B cell (primary cell): ENCODE results near the gene COQ3. TPM values are rescaled to one million over a fixed set of nuclear protein-coding genes. Genes with fewer than 3 reads are reported as not detected.

ENCODE experiments used
- ATAC-seq: fragments of 200-7000 bp; cut with Tn5 transposase; one replicate; pipeline ENCODE4 v1.10.0; 2021; ENCODE audit warnings: low read depth, mild to moderate bottlenecking, moderate number of reproducible peaks, moderate library complexity
- CTCF ChIA-PET: fragments of 350-600 bp; sonication (Branson Sonifier 250); formaldehyde crosslinking; loops from one replicate; lab custom pipeline; 2021; ENCODE audit warnings: antibody characterized with exemption, inconsistent platforms; lab: Charles Lee
- POLR2A ChIA-PET: fragments of 350-600 bp; sonication (Branson Sonifier 250); formaldehyde crosslinking; loops from one replicate; lab custom pipeline; 2021; ENCODE audit warnings: antibody characterized with exemption; lab: Charles Lee
- DNase-seq: peaks from one replicate; pipeline ENCODE4 v3.0.0; 2013
- H2AFZ ChIP-seq: 2 replicates; pipeline ENCODE4 v1.6.1; 2012; ENCODE audit warnings: mild to moderate bottlenecking, low read depth, low read length; ENCODE audit not compliant: insufficient read depth, poor library complexity, severe bottlenecking
- H3K27ac ChIP-seq, 2 donors: 1 replicate in 1 of 2; 2 replicates in 1 of 2; pipeline ENCODE4 v1.5.1; 2012 to 2013; ENCODE audit warnings: low read length in 2 of 2, mild to moderate bottlenecking in 2 of 2, moderate library complexity in 1 of 2
- H3K27me3 ChIP-seq, 4 experiments: fragments of 200-600 bp in 1 of 4; sonication (generic) in 1 of 4; replicated peaks in 1 of 4; 1 replicate in 2 of 4; 2 replicates in 2 of 4; pipeline versions ENCODE4 v1.6.1 to v1.7.0; 2013 to 2016; ENCODE audit warnings: low read length in 3 of 4, mild to moderate bottlenecking in 2 of 4, mixed read lengths in 1 of 4, moderate library complexity in 1 of 4; ENCODE audit not compliant: insufficient read depth in 4 of 4, control insufficient read depth in 3 of 4; ENCODE audit errors: control extremely low read depth in 1 of 4
- H3K36me3 ChIP-seq, 2 experiments: replicated peaks in 1 of 2; 1 replicate in 1 of 2; 2 replicates in 1 of 2; pipeline versions ENCODE4 v1.6.1 to v1.7.1; 2013; ENCODE audit warnings: low read length in 1 of 2; ENCODE audit not compliant: insufficient read depth in 2 of 2, control insufficient read depth in 1 of 2; ENCODE audit errors: control extremely low read depth in 1 of 2, extremely low read depth in 1 of 2
- H3K4me1 ChIP-seq, 2 donors: fragments of 200-600 bp in 1 of 2; sonication (generic) in 1 of 2; 1 replicate in 1 of 2; 2 replicates in 1 of 2; pipeline versions ENCODE4 v1.5.1 to v1.6.1; 2013 to 2017; ENCODE audit warnings: low read length in 2 of 2; ENCODE audit not compliant: control insufficient read depth in 2 of 2, insufficient read depth in 2 of 2
- H3K4me2 ChIP-seq: replicated peaks from 2 replicates; pipeline ENCODE3; 2012; ENCODE audit warnings: mild to moderate bottlenecking, low read depth, low read length; ENCODE audit not compliant: poor library complexity, severe bottlenecking
- H3K4me3 ChIP-seq, 5 experiments: fragments of 200-600 bp in 1 of 5; sonication (generic) in 1 of 5; 1 replicate in 3 of 5; 2 replicates in 2 of 5; pipeline versions ENCODE4 v1.5.1 to v1.7.0; 2011 to 2016; ENCODE audit warnings: low read length in 4 of 5, mild to moderate bottlenecking in 4 of 5, low read depth in 2 of 5, control low read depth in 1 of 5, moderate library complexity in 1 of 5; ENCODE audit not compliant: insufficient read depth in 1 of 5; ENCODE audit errors: control extremely low read depth in 1 of 5, extremely low read depth in 1 of 5
- H3K79me2 ChIP-seq: fragments of 200-600 bp; sonication (generic); one replicate; pipeline ENCODE4 v1.6.0; 2016; ENCODE audit warnings: low read length; ENCODE audit not compliant: control insufficient read depth, insufficient read depth
- H3K9ac ChIP-seq: fragments of 200-600 bp; sonication (generic); 2 replicates; pipeline ENCODE4 v1.6.1; 2017; ENCODE audit warnings: mild to moderate bottlenecking, low read length, moderate library complexity
- H3K9me3 ChIP-seq, 3 donors: one replicate each; pipeline versions ENCODE4 v1.6.1 to v1.7.1; 2013; ENCODE audit warnings: low read length in 2 of 3; ENCODE audit not compliant: control insufficient read depth in 2 of 3, insufficient read depth in 1 of 3; ENCODE audit errors: control extremely low read depth in 1 of 3
- H4K20me1 ChIP-seq: 2 replicates; pipeline ENCODE4 v1.6.0; 2012; ENCODE audit warnings: mild to moderate bottlenecking, low read length; ENCODE audit not compliant: insufficient read depth, control insufficient read depth, poor library complexity, severe bottlenecking
- H3K27ac Mint-ChIP-seq: one replicate; pipeline ENCODE4 v1.8.0; 2021; ENCODE audit warnings: mixed read lengths
- H3K27me3 Mint-ChIP-seq: one replicate; pipeline ENCODE4 v1.8.0; 2021; ENCODE audit warnings: mixed read lengths
- H3K4me1 Mint-ChIP-seq: one replicate; pipeline ENCODE4 v1.8.0; 2021; ENCODE audit warnings: mixed read lengths
- H3K4me3 Mint-ChIP-seq: one replicate; pipeline ENCODE4 v1.8.0; 2021; ENCODE audit warnings: mixed read lengths
- H3K9me3 Mint-ChIP-seq: one replicate; pipeline ENCODE4 v1.8.0; 2022; ENCODE audit warnings: mixed read lengths; ENCODE audit not compliant: insufficient read depth
- EZH2 ChIP-seq: IDR thresholded peaks from 2 replicates; pipeline ENCODE4 v1.6.1; 2012; ENCODE audit warnings: borderline replicate concordance, low read depth, mild to moderate bottlenecking, moderate library complexity, low read length; ENCODE audit not compliant: insufficient read depth, poor library complexity, severe bottlenecking
- WGBS: methylation state at CpG from one replicate; pipeline ENCODE4 v1.1.5; 2013; ENCODE audit warnings: missing lambda C conversion rate; ENCODE audit not compliant: insufficient coverage; 5-methylcytosine and 5-hydroxymethylcytosine counted together
- intact Hi-C: fragments of 100-400 bp; cut with micrococcal nuclease; formaldehyde crosslinking; loops from one replicate; pipeline ENCODE4 v1.10.0; 2022
- polyA plus RNA-seq: library from polyadenylated mRNA; depleted of rRNA; stranded (reverse); fragments of >200 nt; gene quantifications from 2 replicates; pipeline ENCODE4 v1.2.3, GENCODE V29; 2012
- total RNA-seq, 2 donors: library from RNA; stranded (reverse); fragments of 120-200 nt in 1 of 2; gene quantifications; 1 replicate in 1 of 2; 2 replicates in 1 of 2; pipeline versions ENCODE4 v1.2.3 to v1.2.4, GENCODE V29; 2013 to 2022
- TF ChIP-seq, protein P1 (sequence below): fragments of 200-600 bp; IDR thresholded peaks from one replicate; pipeline ENCODE4 v1.8.0; 2022; ENCODE audit warnings: antibody characterized with exemption, mild to moderate bottlenecking

COQ3 gene
- total and polyA plus RNA-seq, 2 donors (not counting 1 experiment from before 2014, with no cell fraction given) = 2.9 to 3.1 TPM

DNA sequence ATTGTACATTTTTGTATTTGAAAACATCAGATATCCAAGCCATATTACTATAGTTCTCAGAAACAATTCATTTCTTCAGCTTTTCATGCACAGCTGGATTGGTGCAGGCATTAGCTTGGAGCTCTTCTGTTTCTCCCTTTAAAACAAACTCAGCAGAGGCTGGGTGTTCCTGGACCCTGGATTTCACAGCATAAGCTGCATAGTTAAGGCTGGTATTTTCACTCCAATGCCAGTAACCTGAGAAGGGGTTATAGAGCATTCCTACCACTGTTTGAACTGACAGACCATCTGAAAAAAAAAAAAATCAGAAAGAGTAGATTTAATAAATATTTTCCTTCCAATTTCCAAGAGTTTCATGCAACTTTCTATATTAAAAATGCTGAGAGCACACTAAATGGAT lies 24.5 kb downstream of the COQ3 start:
- TF ChIP-seq, protein P1, sequence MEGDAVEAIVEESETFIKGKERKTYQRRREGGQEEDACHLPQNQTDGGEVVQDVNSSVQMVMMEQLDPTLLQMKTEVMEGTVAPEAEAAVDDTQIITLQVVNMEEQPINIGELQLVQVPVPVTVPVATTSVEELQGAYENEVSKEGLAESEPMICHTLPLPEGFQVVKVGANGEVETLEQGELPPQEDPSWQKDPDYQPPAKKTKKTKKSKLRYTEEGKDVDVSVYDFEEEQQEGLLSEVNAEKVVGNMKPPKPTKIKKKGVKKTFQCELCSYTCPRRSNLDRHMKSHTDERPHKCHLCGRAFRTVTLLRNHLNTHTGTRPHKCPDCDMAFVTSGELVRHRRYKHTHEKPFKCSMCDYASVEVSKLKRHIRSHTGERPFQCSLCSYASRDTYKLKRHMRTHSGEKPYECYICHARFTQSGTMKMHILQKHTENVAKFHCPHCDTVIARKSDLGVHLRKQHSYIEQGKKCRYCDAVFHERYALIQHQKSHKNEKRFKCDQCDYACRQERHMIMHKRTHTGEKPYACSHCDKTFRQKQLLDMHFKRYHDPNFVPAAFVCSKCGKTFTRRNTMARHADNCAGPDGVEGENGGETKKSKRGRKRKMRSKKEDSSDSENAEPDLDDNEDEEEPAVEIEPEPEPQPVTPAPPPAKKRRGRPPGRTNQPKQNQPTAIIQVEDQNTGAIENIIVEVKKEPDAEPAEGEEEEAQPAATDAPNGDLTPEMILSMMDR = no peak
- TF ChIP-seq EZH2 = no peak
- Mint-ChIP-seq H3K9me3 (no peaks in the 10 kb centered on the region), H3K4me3 (no peak overlapping the region), H3K27ac (no peak overlapping the region), H3K4me1 (no peaks in the 10 kb centered on the region), H3K27me3 (no peaks in the 10 kb centered on the region)
- Histone ChIP-seq H3K27ac (no peak overlapping the region), H3K4me1 (no peaks in the 10 kb centered on the region), H3K36me3 (no peaks in the 10 kb centered on the region), H3K9ac (no peak overlapping the region), H3K9me3 (no peaks in the 10 kb centered on the region), H3K79me2 (no peaks in the 10 kb centered on the region), H3K27me3 (no peaks in the 10 kb centered on the region), H4K20me1 (no peaks in the 10 kb centered on the region), H3K4me3 (no peak overlapping the region), H2AFZ (no peak overlapping the region), H3K4me2 (no peak overlapping the region)
- ChIA-PET POLR2A (no interaction called here), CTCF (interaction anchor here (0.9 kb wide), 1 partner anchor 45 kb away, joined by 3 read pairs; no protein-coding TSS in a partner anchor)
- DNase-seq (no peak), ATAC-seq (no peak)
- intact Hi-C loops = no loop called here

DNA sequence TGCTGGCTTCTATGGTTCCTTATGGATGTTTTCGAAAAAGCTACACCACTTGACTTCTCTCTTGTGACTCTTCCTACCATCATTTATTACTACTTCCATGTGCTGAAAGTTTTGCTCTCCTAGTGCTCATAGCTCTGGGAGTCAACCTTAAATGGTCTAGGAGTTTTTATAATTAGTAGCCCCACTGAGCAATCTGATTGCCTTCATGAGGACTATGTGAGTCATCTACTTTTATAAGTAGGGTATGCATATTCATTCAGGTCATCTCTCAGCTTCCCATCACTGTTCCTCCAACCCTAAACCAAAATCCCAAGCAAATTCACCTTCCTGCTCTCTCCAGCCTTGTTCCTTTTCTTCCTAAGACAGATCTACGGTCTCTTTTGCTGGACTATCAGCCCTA lies 27.1 kb downstream of the COQ3 start:
- WGBS = no CpG with 5 or more reads among the region's 2 CpGs
- no peaks in the 10 kb centered on the region for H3K9me3 Mint-ChIP-seq
- H3K4me2 ChIP-seq = no peak overlapping the region
- DNase-seq (no peak), ATAC-seq (no peak)
- CTCF ChIA-PET = interaction anchor here (1.1 kb wide), 1 partner anchor 36 kb away, joined by 3 read pairs; no protein-coding TSS in a partner anchor
- H3K4me3 Mint-ChIP-seq = no peak overlapping the region
- no peaks in the 10 kb centered on the region for H3K9me3 ChIP-seq
- H3K27ac Mint-ChIP-seq = no peak overlapping the region
- H3K4me1 ChIP-seq = no peaks in the 10 kb centered on the region
- no peak overlapping the region for H2AFZ ChIP-seq
- H3K27ac ChIP-seq = no peak overlapping the region
- peaks cover 0 to 2% (median 0%) of the 10 kb centered on the region in 4 experiments for H3K27me3 ChIP-seq
- H3K4me3 ChIP-seq = no peak overlapping the region
- TF ChIP-seq, protein P1 = no peak
- TF ChIP-seq EZH2 = no peak
- intact Hi-C loops = no loop called here
- POLR2A ChIA-PET = no interaction called here
- no peaks in the 10 kb centered on the region for H3K4me1 Mint-ChIP-seq
- no peaks in the 10 kb centered on the region for H3K79me2 ChIP-seq
- H3K9ac ChIP-seq = no peak overlapping the region
- no peaks in the 10 kb centered on the region for H3K36me3 ChIP-seq
- H3K27me3 Mint-ChIP-seq = peaks cover 6% of the 10 kb centered on the region
- H4K20me1 ChIP-seq = no peaks in the 10 kb centered on the region
